Hematopoietic multipotent progenitor cell treated with erythropoietin and hydrocortisone succinate and interleukin-3 and kit ligand, for 8 days (in vitro differentiated cells): ENCODE measurements around the gene PCDHA12.
"Not testable (repeated sequence)": the region's sequence is repeated elsewhere in the genome, so short reads cannot be mapped to it uniquely, and the experiment has no call there.

Experiments used
- DNase-seq: peaks from one replicate; pipeline ENCODE4 v3.0.0-alpha.2; 2015

PCDHA12 gene

GRCh38 chr5:140875085-140876065, at the start of gene PCDHA12:
PCDHA12 (plus strand) TSS chr5:140875308; CDS start chr5:140875473, 165 bp downstream.
- DNase-seq: no peak

DNA sequence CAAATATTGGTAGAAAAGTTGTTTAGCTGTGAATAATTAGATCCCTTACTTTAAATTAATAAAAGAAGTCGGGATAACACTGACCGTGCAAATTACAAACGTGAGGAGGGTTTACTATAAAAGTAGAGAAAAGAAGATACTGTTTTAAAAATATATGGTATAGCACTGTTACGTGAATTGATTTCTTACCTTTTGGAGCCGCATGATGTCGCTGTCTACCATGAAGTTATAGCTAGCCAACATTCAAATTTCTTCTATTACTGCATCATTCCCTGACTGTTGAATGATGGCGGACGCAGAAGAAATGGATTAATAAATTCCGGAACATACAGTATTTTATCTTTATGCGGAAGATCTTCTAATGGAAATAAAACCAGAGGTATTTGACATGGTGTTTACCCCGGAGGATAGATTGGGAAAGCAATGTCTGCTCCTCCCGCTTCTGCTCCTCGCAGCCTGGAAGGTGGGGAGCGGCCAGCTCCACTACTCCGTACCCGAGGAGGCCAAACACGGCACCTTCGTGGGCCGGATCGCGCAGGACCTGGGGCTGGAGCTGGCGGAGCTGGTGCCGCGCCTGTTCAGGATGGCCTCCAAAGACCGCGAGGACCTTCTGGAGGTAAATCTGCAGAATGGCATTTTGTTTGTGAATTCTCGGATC, 47.3 kb upstream of the PCDHA12 start, which contains the start of gene PCDHA6:
PCDHA6 (plus strand) TSS at position 257 of the 658 bp plus-strand sequence; CDS start at position 389, 132 bp downstream.
- no peak for DNase-seq

GRCh38 chr5:140828362-140828737, 46.8 kb upstream of the PCDHA12 start:
- DNase-seq: no peak

DNA sequence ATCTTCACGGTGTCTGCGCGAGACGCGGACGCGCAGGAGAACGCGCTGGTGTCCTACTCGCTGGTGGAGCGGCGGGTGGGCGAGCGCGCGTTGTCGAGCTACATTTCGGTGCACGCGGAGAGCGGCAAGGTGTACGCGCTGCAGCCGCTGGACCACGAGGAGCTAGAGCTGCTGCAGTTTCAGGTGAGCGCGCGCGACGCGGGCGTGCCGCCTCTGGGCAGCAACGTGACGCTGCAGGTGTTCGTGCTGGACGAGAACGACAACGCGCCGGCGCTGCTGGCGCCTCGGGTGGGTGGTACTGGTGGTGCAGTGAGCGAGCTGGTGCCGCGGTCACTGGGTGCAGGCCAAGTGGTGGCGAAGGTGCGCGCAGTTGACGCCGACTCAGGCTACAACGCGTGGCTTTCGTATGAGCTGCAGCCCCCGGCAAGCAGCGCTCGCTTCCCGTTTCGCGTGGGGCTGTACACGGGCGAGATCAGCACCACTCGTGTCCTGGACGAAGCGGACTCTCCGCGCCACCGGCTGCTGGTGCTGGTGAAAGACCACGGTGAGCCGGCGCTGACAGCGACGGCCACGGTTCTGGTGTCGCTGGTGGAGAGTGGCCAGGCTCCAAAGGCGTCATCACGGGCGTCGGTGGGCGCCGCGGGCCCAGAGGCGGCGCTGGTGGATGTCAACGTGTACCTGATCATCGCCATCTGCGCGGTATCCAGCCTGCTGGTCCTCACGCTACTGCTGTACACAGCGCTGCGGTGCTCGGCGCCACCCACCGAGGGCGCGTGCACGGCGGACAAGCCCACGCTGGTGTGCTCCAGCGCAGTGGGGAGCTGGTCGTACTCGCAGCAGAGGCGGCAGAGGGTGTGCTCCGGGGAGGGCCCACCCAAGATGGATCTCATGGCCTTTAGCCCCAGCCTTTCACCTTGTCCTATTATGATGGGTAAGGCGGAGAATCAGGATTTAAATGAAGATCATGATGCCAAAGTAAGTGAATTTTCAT, 45.3 kb upstream of the PCDHA12 start:
- not testable (repeated sequence) for DNase-seq

GRCh38 chr5:140833993-140834392, 41.1 kb upstream of the PCDHA12 start, which contains the start of gene PCDHA7:
PCDHA7 (plus strand) TSS chr5:140834269; CDS start chr5:140834384, 115 bp downstream.
- DNase-seq: no peak

- DNase-seq: not testable (repeated sequence)
Observed at GRCh38 chr5:140834439-140835008, 40.6 kb upstream of the PCDHA12 start.

DNA sequence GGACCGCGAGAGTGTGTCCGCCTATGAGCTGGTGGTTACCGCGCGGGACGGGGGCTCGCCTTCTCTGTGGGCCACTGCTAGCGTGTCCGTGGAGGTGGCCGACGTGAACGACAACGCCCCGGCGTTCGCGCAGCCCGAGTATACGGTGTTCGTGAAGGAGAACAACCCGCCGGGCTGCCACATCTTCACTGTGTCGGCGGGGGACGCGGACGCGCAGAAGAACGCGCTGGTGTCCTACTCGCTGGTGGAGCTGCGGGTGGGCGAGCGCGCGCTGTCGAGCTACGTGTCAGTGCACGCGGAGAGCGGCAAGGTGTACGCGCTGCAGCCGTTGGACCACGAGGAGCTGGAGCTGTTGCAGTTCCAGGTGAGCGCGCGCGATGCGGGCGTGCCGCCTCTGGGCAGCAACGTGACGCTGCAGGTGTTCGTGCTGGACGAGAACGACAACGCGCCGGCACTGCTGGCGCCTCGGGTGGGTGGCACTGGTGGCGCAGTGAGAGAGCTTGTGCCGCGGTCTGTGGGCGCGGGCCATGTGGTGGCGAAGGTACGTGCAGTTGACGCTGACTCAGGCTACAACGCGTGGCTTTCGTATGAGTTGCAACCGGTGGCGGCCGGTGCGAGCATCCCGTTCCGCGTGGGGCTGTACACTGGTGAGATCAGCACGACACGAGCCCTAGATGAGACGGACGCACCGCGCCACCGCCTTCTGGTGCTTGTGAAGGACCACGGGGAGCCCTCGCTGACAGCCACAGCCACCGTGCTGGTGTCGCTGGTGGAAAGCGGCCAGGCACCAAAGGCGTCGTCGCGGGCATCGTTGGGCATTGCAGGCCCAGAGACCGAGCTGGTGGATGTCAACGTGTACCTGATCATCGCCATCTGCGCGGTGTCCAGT, 39.2 kb upstream of the PCDHA12 start:
- no peak for DNase-seq

- peak; percentile 6 for DNase-seq
Observed at GRCh38 chr5:140840978-140841962, 33.8 kb upstream of the PCDHA12 start, which contains the start of gene PCDHA8. PCDHA8 (plus strand) TSS chr5:140841187; CDS start chr5:140841322, 135 bp downstream.

DNA sequence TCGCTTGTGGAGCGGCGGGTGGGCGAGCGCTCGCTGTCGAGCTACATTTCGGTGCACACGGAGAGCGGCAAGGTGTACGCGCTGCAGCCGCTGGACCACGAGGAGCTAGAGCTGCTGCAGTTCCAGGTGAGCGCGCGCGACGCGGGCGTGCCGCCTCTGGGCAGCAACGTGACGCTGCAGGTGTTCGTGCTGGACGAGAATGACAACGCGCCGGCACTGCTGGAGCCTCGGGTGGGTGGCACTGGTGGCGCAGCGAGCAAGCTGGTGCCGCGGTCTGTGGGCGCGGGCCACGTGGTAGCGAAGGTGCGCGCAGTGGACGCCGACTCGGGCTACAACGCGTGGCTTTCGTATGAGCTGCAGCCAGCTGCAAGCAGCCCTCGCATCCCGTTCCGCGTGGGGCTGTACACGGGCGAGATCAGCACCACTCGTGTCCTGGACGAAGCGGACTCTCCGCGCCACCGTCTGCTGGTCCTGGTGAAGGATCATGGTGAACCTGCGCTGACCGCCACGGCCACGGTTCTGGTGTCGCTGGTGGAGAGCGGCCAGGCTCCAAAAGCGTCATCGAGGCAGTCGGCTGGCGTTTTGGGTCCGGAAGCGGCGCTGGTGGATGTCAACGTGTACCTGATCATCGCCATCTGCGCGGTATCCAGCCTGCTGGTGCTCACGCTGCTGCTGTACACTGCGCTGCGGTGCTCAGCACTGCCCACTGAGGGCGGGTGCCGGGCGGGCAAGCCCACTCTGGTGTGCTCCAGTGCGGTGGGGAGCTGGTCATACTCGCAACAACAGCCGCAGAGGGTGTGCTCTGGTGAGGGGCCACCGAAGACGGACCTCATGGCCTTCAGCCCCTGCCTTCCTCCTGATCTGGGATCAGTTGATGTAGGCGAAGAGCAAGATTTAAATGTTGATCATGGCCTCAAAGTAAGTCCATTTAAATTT, 32.0 kb upstream of the PCDHA12 start:
- DNase-seq: no peak

- DNase-seq: not testable (repeated sequence)
Observed at GRCh38 chr5:140848139-140849102, 26.7 kb upstream of the PCDHA12 start, which contains the start of gene PCDHA9. PCDHA9 (plus strand) TSS chr5:140848382; CDS start chr5:140848496, 114 bp downstream.

DNA sequence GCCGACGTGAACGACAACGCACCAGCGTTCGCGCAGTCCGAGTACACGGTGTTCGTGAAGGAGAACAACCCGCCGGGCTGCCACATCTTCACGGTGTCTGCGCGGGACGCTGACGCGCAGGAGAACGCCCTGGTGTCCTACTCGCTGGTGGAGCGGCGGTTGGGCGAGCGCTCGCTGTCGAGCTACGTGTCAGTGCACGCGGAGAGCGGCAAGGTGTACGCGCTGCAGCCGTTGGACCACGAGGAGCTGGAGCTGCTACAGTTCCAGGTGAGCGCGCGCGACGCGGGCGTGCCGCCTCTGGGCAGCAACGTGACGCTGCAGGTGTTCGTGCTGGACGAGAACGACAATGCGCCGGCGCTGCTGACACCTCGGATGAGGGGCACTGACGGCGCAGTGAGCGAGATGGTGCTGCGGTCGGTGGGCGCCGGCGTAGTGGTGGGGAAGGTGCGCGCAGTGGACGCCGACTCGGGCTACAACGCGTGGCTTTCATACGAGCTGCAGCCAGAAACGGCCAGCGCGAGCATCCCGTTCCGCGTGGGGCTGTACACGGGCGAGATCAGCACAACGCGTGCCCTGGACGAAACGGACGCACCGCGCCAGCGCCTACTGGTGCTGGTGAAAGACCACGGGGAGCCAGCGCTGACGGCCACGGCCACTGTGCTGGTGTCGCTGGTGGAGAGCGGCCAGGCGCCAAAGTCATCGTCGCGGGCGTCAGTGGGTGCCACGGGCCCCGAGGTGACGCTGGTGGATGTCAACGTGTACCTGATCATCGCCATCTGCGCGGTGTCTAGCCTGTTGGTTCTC, 25.1 kb upstream of the PCDHA12 start:
- not testable (repeated sequence) for DNase-seq

DNA sequence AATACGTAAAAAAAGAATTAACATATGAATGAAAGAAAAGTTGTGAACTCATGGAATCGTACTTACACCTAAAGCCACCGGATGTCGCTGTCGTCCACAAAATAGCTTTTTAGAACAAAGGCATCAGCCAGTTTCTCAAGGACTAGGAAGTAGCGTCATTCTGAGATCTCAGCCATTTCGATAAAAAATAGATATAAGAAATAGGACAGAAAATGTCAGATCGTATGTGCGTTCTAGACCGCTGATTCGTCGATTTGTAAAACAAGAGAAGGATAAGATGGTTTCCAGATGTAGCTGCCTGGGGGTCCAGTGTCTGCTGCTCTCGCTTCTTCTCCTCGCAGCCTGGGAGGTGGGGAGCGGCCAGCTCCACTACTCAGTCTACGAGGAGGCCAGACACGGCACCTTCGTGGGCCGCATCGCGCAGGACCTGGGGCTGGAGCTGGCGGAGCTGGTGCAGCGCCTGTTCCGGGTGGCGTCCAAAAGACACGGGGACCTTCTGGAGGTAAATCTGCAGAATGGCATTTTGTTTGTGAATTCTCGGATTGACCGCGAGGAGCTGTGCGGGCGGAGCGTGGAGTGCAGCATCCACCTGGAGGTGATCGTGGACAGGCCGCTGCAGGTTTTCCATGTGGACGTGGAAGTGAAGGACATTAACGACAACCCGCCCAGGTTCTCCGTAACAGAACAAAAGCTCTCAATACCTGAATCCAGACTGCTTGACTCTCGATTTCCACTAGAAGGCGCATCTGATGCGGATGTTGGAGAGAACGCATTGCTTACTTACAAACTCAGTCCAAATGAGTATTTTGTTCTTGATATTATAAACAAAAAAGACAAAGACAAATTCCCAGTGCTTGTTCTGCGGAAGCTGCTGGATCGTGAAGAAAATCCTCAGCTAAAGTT, 19.1 kb upstream of the PCDHA12 start, which contains the start of gene PCDHA10:
PCDHA10 (plus strand) TSS at position 126 of the 903 bp plus-strand sequence; CDS start at position 278, 152 bp downstream.
- no peak for DNase-seq

DNA sequence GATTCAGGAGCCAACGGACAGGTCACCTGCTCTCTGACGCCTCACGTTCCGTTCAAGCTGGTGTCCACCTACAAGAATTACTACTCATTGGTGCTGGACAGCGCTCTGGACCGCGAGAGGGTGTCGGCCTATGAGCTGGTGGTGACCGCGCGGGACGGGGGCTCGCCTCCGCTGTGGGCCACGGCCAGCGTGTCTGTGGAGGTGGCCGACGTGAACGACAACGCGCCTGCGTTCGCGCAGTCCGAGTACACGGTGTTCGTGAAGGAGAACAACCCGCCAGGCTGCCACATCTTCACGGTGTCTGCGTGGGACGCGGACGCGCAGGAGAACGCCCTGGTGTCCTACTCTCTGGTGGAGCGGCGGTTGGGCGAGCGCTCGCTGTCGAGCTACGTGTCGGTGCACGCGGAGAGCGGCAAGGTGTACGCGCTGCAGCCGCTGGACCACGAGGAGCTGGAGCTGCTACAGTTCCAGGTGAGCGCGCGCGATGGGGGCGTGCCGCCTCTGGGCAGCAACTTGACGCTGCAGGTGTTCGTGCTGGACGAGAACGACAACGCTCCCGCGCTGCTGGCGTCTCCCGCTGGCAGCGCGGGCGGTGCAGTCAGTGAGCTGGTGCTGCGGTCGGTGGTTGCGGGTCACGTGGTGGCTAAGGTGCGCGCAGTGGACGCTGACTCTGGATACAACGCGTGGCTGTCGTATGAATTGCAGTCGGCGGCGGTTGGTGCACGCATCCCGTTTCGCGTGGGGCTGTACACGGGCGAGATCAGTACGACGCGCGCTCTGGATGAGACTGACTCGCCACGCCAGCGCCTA, 17.7 kb upstream of the PCDHA12 start:
- DNase-seq: no peak

DNA sequence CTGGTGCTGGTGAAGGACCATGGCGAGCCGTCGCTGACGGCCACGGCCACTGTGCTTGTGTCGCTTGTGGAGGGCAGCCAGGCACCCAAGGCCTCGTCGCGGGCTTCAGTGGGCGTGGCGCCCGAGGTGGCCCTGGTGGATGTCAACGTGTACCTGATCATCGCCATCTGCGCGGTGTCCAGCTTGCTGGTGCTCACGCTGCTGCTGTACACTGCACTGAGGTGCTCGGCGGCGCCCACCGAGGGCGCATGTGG, 17.2 kb upstream of the PCDHA12 start:
- DNase-seq: no peak
